CD8-positive, alpha-beta memory T cell (primary cell): ENCODE measurements around the gene HS3ST6. TPM values are rescaled to one million over a fixed set of nuclear protein-coding genes. Genes with fewer than 3 reads are reported as not detected.

Source experiments
- CTCF ChIA-PET: fragments of 350-600 bp; sonication (Branson Sonifier 250); formaldehyde crosslinking; loops from one replicate; lab custom pipeline; 2021; ENCODE audit warnings: antibody characterized with exemption; lab: Charles Lee
- POLR2A ChIA-PET: fragments of 350-600 bp; sonication (Branson Sonifier 250); formaldehyde crosslinking; loops from one replicate; lab custom pipeline; 2021; ENCODE audit warnings: antibody characterized with exemption; lab: Charles Lee
- DNase-seq, 5 donors: peaks; one replicate each; pipeline versions ENCODE4 v3.0.0 to v3.0.0-alpha.2; 2020 to 2022; ENCODE audit warnings: mixed read lengths in 1 of 5
- H3K27ac ChIP-seq: one replicate; pipeline ENCODE4 v1.7.0; 2013; ENCODE audit warnings: low read depth, mild to moderate bottlenecking, low read length, moderate library complexity
- H3K27me3 ChIP-seq: 2 replicates; pipeline ENCODE4 v1.7.0; 2013; ENCODE audit warnings: low read length, mild to moderate bottlenecking; ENCODE audit not compliant: insufficient read depth, poor library complexity, severe bottlenecking
- H3K36me3 ChIP-seq: 2 replicates; pipeline ENCODE4 v1.7.0; 2013; ENCODE audit warnings: mild to moderate bottlenecking, low read length, moderate library complexity; ENCODE audit not compliant: insufficient read depth
- H3K4me1 ChIP-seq: 2 replicates; pipeline ENCODE4 v1.7.0; 2013; ENCODE audit warnings: mild to moderate bottlenecking, low read length, moderate library complexity; ENCODE audit not compliant: insufficient read depth
- H3K4me3 ChIP-seq: 2 replicates; pipeline ENCODE4 v1.7.0; 2013; ENCODE audit warnings: mild to moderate bottlenecking, low read length
- H3K9me3 ChIP-seq: 2 replicates; pipeline ENCODE4 v1.7.0; 2013; ENCODE audit warnings: mild to moderate bottlenecking, low read length
- H3K27ac Mint-ChIP-seq, 8 donors: one replicate each; pipeline ENCODE4 v1.8.0; 2020 to 2021; ENCODE audit warnings: mixed read lengths in 8 of 8, mild to moderate bottlenecking in 6 of 8, inconsistent platforms in 3 of 8, moderate library complexity in 3 of 8
- H3K27me3 Mint-ChIP-seq, 2 donors: one replicate each; pipeline ENCODE4 v1.8.0; 2020 to 2021; ENCODE audit warnings: mixed read lengths in 2 of 2, mild to moderate bottlenecking in 1 of 2, moderate library complexity in 1 of 2
- H3K36me3 Mint-ChIP-seq, 3 donors: one replicate each; pipeline ENCODE4 v1.8.0; 2020 to 2021; ENCODE audit warnings: mixed read lengths in 3 of 3, inconsistent platforms in 1 of 3, mild to moderate bottlenecking in 1 of 3
- H3K4me1 Mint-ChIP-seq, 3 donors: one replicate each; pipeline ENCODE4 v1.8.0; 2020 to 2021; ENCODE audit warnings: mixed read lengths in 3 of 3, inconsistent platforms in 1 of 3, mild to moderate bottlenecking in 1 of 3
- H3K4me3 Mint-ChIP-seq, 7 donors: one replicate each; pipeline ENCODE4 v1.8.0; 2020 to 2021; ENCODE audit warnings: mixed read lengths in 7 of 7, mild to moderate bottlenecking in 6 of 7, moderate library complexity in 4 of 7, inconsistent platforms in 2 of 7
- H3K9me3 Mint-ChIP-seq, 5 donors: one replicate each; pipeline ENCODE4 v1.8.0; 2020 to 2022; ENCODE audit warnings: mixed read lengths in 5 of 5, mild to moderate bottlenecking in 3 of 5, moderate library complexity in 2 of 5, inconsistent platforms in 1 of 5
- polyA plus RNA-seq: library from polyadenylated mRNA; unstranded; fragments of 300-500 nt; fragmentation: Illumina TruSeq; gene quantifications from one replicate; pipeline ENCODE4 v1.2.3, GENCODE V29; 2021
- total RNA-seq, 2 experiments: library from RNA; stranded (reverse); gene quantifications; one replicate each; pipeline ENCODE4 v1.2.3, GENCODE V29; 2021

HS3ST6 gene
- total and polyA plus RNA-seq, 3 experiments from 2014 or later, result not detected

DNA sequence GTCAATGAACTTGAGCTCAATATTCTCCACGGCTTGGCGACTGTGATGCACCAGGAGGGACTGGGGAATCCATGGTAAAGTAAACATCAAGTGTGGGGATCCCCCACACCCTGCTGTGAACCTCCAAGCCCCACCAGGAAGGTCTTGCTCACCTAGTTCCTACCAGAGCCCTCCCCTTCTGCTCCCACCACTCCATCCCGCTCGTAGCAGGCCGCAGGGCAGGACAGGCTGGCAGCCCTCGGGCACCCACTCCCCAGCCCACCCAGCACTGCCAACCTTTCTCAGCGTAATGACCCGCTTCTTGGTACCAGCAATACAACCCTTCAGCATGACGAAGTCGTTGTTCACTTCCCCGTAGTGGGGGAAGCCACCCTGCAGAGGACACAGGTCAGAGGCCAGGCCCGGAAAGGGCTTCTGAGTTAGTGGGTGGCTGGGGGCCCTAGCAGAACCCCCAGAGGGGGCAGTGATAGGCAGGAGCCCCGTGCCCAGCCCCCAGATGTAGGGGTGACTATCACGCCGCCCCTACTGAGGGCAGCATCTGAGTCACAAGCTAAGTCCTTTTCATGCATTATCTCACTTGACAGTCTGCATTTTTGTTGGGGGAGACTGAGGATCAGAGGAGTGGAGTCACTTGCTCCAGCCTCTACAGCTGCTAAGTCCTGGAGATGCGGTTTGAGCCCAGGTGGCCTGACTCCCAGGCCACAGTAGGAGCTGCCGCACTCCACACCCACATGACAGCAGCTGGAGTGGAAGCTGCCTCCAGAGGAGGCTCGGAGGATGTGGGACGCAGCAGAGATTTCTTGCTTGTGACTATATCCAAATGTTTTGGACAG is 27.6 kb upstream of the HS3ST6 start:
- DNase-seq, result no peak
- CTCF ChIA-PET, result interaction anchor here (0.5 to 2.2 kb wide), 2 partner anchors 12 to 1202 kb away, joined by 3 to 7 read pairs; partner anchors contain the start of gene NDUFB10
- Histone ChIP-seq H3K4me3 (no peak overlapping the region), H3K27ac (no peak overlapping the region), H3K9me3 (no peaks in the 10 kb centered on the region), H3K27me3 (no peaks in the 10 kb centered on the region), H3K4me1 (peaks cover 16% of the 10 kb centered on the region), H3K36me3 (no peaks in the 10 kb centered on the region)
- no peaks in the 10 kb centered on the region for H3K9me3 Mint-ChIP-seq
- peaks cover 0 to 6% (median 0%) of the 10 kb centered on the region in 3 donors for H3K36me3 Mint-ChIP-seq
- H3K4me1 Mint-ChIP-seq, result peaks cover 8 to 24% (median 11%) of the 10 kb centered on the region in 3 donors
- no peak overlapping the region for H3K27ac Mint-ChIP-seq
- H3K4me3 Mint-ChIP-seq, result no peak overlapping the region
- POLR2A ChIA-PET, result no interaction called here
- H3K27me3 Mint-ChIP-seq, result no peaks in the 10 kb centered on the region

DNA sequence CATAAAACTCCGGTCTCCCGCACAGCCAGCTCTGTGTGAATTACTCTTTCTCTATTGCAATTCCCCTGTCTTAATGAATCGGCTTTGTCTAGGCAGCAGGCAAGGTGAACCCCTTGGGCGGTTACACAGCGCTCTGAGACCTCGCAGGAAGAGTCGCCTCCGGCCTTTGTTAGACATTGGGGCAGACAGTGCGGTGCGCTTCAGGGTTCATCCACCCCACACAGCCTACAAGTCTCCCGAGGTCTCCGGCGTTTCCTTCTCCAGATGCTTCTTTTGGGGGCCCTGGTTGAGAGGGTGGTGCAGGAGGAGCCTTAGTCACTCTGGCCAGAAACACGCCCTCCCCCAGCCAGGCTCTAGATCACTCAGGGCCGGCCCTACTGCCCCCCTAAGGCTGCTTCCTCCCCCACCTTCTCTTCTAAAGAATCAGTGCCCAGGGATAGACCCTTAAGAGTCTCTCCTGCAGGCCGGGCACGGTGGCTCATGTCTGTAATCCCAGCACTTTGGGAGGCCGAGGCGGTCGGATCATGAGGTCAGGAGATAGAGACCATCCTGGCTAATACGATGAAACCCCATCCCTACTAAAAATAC is 26.5 kb upstream of the HS3ST6 start:
- ChIA-PET POLR2A (no interaction called here), CTCF (no interaction called here)
- Histone ChIP-seq H3K9me3 (no peaks in the 10 kb centered on the region), H3K36me3 (no peaks in the 10 kb centered on the region), H3K27ac (no peak overlapping the region), H3K4me3 (no peak overlapping the region), H3K4me1 (peaks cover 16% of the 10 kb centered on the region), H3K27me3 (no peaks in the 10 kb centered on the region)
- Mint-ChIP-seq H3K27ac (peak overlapping the region in 4 of 8 donors; percentile 51 to 82 (median 56)), H3K4me3 (peak overlapping the region; percentile 13 to 94 (median 80)), H3K27me3 (no peaks in the 10 kb centered on the region), H3K4me1 (peaks cover 8 to 24% (median 11%) of the 10 kb centered on the region in 3 donors), H3K36me3 (peaks cover 0 to 6% (median 0%) of the 10 kb centered on the region in 3 donors), H3K9me3 (no peaks in the 10 kb centered on the region)
- DNase-seq, result no peak

DNA sequence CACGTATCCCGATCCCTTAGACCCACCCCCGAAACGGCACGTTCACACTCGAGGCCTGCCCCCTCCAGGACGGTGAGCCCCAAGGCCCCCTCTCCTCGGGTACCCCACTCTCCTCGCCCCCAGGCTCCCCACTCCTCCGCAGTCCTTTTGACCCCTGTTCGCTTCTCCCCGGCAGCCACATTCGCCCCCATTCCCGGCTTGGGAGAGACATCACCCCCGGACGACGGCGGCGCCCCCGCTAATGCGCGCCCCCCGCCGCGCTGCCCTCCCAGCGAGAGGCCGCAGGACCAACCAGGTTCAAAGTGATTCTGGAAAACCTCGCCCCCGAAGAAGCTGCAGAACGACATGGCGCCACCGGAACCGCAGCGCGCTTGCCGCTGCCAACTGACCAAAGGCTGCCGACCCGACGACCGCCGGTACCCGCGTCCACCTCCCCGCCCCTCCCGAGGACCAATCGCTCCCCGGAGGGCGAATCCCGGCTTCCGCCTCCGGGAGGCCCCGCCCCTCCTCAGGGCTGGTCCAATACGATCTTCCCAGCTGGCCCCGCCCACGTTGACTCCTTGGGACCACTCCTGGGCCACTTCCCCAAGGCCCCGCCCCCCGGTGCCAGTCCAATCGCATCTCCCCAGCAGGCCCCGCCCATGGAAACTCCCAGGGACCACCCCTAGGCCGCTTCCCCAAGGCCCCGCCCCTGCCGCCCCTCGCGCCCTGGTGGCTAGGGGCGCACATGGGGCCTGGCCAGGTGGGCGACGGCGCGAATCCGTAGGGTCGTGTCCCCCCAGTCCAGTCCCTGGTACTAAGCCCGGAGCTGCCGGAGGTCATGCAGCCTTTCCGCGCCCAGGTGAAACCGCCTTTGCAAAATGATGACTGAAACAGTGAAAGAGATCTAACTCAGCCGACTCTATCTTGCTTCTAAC is 24.9 kb upstream of the HS3ST6 start, which contains the start of gene MSRB1:
Gene MSRB1 (minus strand): TSS at position 390 of the 917 bp plus-strand sequence. CDS start 43 bp downstream, at position 347.
- Mint-ChIP-seq H3K4me3 (peak within 1 kb of the TSS; percentile 80 to 95 (median 88)), H3K9me3 (no peaks in the 10 kb centered on the region), H3K27me3 (no peaks in the 10 kb centered on the region), H3K27ac (peak within 1 kb of the TSS; percentile 46 to 92 (median 78)), H3K36me3 (peaks cover 0 to 19% (median under 1%) of the 10 kb centered on the region in 3 donors), H3K4me1 (peaks cover 8 to 24% (median 11%) of the 10 kb centered on the region in 3 donors)
- Histone ChIP-seq H3K27me3 (no peaks in the 10 kb centered on the region), H3K4me1 (peaks cover 16% of the 10 kb centered on the region), H3K36me3 (peaks cover 9% of the 10 kb centered on the region), H3K9me3 (no peaks in the 10 kb centered on the region), H3K4me3 (peak within 1 kb of the TSS; percentile 79), H3K27ac (peak within 1 kb of the TSS; percentile 72)
- peak; percentile 98 to 100 (median 100) for DNase-seq
- ChIA-PET POLR2A (interaction anchor here (1.0 to 1.7 kb wide), 6 partner anchors 9 to 212 kb away, joined by 3 to 16 read pairs (median 6); partner anchors contain the start of genes NUBP2, RPS2, SPSB3 and TRAF7), CTCF (interaction anchor here (1.1 to 1.4 kb wide), 3 partner anchors 8 to 15 kb away, joined by 4 to 9 read pairs (median 6); no protein-coding TSS in a partner anchor)

DNA sequence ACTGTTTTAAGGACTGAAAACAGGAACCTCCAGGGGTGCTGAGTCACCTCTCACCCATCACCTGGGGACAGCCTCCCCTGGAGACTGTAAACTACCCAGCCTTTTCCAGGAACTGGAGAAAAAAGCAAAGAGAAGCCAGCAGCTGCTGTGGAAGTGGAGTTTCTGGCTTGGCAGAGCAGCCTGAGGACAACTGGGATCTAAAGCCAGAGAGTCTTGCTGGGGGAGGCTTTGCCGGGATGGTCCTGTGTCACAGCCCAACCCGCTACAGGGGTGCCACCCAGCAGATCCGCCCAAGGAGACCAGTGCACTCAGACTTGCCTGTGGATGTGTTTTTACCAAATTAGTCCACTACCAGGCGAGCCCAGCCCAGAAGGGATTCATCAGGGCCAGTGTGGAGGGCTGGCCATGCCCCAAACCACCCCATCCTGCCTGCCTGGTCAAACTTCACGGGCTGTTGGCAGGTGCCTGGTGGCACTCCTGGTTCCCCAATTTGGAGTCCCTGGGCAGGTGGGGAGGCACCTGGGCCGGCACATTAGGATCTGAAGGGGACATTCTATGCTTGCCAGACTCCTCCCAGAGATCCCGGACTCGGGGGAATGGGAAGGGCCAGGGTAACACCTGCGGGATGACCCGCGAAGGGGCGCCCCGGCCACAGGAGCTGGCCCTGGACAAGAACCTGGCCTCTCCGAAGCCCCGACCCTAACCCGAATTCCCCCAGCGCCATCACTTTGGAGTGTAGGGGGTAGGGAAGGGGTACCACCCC is 24.0 kb upstream of the HS3ST6 start:
- Histone ChIP-seq H3K4me1 (peaks cover 16% of the 10 kb centered on the region), H3K36me3 (peaks cover 9% of the 10 kb centered on the region), H3K4me3 (peak overlapping the region; percentile 79), H3K27me3 (no peaks in the 10 kb centered on the region), H3K27ac (peak overlapping the region; percentile 72), H3K9me3 (no peaks in the 10 kb centered on the region)
- Mint-ChIP-seq H3K27me3 (no peaks in the 10 kb centered on the region), H3K9me3 (no peaks in the 10 kb centered on the region), H3K4me1 (peaks cover 8 to 24% (median 11%) of the 10 kb centered on the region in 3 donors), H3K36me3 (peaks cover 0 to 24% (median 1%) of the 10 kb centered on the region in 3 donors), H3K4me3 (peak overlapping the region; percentile 80 to 95 (median 88)), H3K27ac (peak overlapping the region in 2 of 8 donors; percentile 17 to 68)
- CTCF ChIA-PET, result interaction anchor here (1.1 kb wide), 1 partner anchor 16 kb away, joined by 6 read pairs; no protein-coding TSS in a partner anchor
- POLR2A ChIA-PET, result interaction anchor here (1.7 kb wide), 1 partner anchor 23 kb away, joined by 16 read pairs; the partner anchor contains the start of gene RPS2
- no peak for DNase-seq

DNA sequence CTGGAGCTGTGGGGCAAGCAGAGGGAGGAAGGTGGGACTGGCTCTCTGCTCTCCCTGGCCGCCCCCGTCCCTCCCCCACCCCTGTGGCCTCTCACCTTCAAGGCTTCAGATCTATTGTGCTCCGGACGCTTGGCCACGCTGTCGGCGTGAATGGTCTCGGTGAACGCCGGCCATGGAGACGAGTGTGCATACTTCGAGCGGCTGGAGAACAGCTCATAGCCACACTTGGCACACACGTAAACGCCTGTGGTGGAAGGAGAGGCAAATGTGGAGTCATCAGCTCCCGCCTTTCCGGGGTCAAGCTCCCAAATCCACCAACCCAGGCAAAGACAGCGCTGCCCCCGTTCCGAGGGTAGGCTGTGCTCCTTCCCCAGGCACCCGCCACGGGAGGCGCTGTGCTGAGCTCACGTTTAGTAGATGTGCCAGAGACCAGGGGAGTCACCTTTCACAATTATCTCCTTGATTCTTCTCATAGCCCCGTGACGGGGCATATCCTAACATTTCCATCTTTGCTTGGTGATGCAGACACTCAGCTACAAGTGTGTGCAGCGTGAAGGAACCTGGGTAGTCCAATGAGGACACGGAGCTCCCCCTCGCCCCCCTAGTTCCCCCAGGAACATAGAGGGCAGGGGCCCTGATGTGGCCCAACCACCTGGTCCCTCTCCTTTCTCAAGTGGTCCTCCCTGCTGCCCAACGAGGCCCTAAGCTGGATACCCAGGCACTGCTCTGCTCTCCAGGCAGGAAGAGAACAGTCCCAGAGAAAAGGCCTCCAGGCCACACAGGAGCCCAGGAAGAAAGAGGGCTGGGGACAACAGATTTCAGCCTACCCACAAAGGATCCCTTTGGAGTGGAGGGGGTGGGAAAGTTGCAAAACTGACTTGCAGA is 23.2 kb upstream of the HS3ST6 start:
- POLR2A ChIA-PET, result no interaction called here
- peaks cover 16% of the 10 kb centered on the region for H3K4me1 ChIP-seq
- peaks cover 8 to 24% (median 11%) of the 10 kb centered on the region in 3 donors for H3K4me1 Mint-ChIP-seq
- H3K36me3 ChIP-seq, result peaks cover 9% of the 10 kb centered on the region
- no peaks in the 10 kb centered on the region for H3K27me3 ChIP-seq
- peak overlapping the region; percentile 72 for H3K27ac ChIP-seq
- CTCF ChIA-PET, result interaction anchor here (1.2 kb wide), 1 partner anchor 14 kb away, joined by 3 read pairs; no protein-coding TSS in a partner anchor
- H3K27me3 Mint-ChIP-seq, result no peaks in the 10 kb centered on the region
- peak overlapping the region; percentile 40 to 95 (median 87) for H3K4me3 Mint-ChIP-seq
- no peaks in the 10 kb centered on the region for H3K9me3 ChIP-seq
- H3K27ac Mint-ChIP-seq, result peak overlapping the region in 2 of 8 donors; percentile 26 to 66
- DNase-seq, result no peak
- no peak overlapping the region for H3K4me3 ChIP-seq
- peaks cover 0 to 26% (median 1%) of the 10 kb centered on the region in 3 donors for H3K36me3 Mint-ChIP-seq
- H3K9me3 Mint-ChIP-seq, result no peaks in the 10 kb centered on the region

DNA sequence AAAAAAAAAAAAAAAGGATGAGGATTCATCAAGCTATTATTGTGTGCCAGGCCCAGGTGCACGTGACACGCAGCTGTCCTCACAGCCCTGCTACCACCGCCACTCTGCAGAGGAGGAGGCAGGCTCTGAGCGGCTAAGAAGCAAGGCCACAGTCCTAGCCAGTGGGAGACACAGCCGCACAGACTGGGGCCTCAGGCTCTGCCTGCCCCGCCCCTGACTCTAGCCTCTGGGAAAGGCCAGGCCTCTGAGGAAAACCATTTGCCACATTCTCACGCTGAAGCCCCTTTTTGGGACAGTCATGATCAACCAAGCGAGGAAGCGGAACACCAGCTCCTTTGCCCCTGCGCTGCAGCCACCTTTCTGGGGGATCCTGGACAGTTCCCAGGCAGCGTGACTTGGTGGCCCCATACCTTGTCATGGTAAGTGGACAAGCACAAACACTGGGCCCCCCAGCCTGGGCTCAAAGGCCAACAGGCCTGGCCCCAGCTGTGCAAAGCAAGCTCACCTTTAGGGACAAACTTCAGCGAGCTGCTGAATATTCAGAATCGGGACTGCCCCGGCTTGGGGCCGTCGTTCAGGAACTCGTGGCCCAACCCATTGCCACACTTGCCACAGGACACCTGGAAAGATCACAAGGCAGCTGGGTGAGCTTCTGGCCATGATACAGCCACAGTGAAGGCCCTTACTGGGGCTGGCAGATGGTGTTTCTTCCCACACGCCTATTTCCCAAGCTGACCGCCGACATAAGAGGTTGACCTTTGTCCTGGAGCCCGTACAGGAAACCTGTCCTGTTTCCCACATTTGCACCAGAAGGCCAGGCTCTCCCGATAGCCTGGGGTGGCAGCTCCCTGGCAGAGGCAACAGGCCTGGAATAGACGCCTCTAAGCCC is 22.3 kb upstream of the HS3ST6 start:
- no peaks in the 10 kb centered on the region for H3K9me3 ChIP-seq
- peaks cover 16% of the 10 kb centered on the region for H3K4me1 ChIP-seq
- Mint-ChIP-seq H3K27me3 (no peaks in the 10 kb centered on the region), H3K36me3 (peaks cover 0 to 26% (median 1%) of the 10 kb centered on the region in 3 donors), H3K4me1 (peaks cover 8 to 24% (median 11%) of the 10 kb centered on the region in 3 donors), H3K9me3 (no peaks in the 10 kb centered on the region), H3K27ac (no peak overlapping the region), H3K4me3 (peak overlapping the region in 2 of 7 donors; percentile 23 to 30)
- H3K27me3 ChIP-seq, result no peaks in the 10 kb centered on the region
- ChIA-PET CTCF (interaction anchor here (1.2 kb wide), 1 partner anchor 15 kb away, joined by 3 read pairs; no protein-coding TSS in a partner anchor), POLR2A (no interaction called here)
- no peak overlapping the region for H3K27ac ChIP-seq
- H3K4me3 ChIP-seq, result no peak overlapping the region
- peaks cover 9% of the 10 kb centered on the region for H3K36me3 ChIP-seq
- DNase-seq, result no peak
